Activated T-cell treated with anti-CD3 and anti-CD28 coated beads for 24 hours (primary cell): ENCODE data around the gene TMED9.
"Not testable (repeated sequence)": the region's sequence is repeated elsewhere in the genome, so short reads cannot be mapped to it uniquely, and the experiment has no call there.

Source experiments
- DNase-seq: peaks from one replicate; pipeline ENCODE4 v3.0.0-alpha.2; 2020; ENCODE audit warnings: low read depth

TMED9 gene

GRCh38 chr5:177592010-177592834 is at the start of gene TMED9:
TMED9 (plus strand) TSS chr5:177592203; CDS start chr5:177592215, 12 bp downstream.
- peak; percentile 87 for DNase-seq

GRCh38 chr5:177542816-177543465 is 49.1 kb upstream of the TMED9 start:
- DNase-seq = no peak

DNA sequence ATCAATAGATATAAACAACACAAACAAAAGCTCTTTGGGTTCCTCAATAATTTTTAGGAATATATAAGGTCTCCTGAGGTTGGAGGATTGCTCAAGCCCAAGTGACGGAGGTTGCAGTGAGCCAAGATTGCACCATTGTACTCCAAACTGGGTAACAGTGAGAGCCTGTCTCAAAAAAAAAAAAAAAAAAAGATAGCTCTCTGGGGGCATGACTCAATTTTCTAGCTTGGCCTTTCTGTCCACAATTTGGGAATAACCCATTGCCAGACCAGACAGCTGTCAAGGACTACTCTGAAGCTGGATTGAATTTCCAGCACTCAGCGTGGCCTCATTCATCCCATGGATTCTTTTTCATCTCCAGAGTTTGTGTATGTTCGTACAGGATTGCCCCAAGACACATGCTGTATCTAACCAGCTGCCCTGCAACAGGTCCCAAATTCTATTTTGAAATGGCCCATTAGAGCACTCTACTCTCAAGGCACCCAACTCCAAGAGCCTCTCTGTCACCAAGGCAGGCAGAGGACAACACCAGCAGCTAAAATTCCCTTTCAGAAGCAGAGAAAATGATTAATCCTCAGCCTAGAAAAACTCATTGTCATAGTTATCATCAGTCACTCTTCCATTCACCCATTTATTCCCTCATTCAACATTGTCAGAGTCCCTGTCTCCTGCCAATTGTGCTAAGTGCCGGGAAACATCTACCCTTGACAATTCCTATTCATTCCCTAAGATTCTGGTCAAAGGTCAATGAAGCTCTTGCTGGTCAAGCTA is 46.3 kb upstream of the TMED9 start:
- no peak for DNase-seq

DNA sequence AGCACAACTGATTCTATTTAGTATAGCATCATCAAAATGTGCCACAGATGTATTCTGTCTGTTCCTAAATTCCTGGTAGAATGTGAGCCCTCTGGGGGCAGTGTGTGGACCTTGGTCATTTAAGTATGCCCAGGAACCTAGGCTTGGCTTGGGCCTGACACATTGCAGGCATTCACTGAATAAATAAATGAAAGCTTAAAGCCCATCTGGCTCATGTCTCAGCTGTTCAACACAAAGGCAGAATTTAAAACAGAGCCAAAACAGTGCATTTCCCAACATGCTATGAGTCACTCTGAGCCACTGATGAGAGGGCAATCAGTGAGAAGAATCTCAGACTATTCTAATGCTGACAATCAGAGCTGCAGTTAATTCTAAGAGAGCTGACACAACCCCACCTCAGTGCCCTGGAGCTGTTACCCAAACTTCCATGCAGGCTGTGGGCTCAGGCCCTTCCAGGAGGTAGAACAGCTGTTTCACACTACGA is 45.7 kb upstream of the TMED9 start:
- no peak for DNase-seq

- no peak for DNase-seq
These were observed 44.3 kb upstream of the TMED9 start for GRCh38 chr5:177547736-177548135.

DNA sequence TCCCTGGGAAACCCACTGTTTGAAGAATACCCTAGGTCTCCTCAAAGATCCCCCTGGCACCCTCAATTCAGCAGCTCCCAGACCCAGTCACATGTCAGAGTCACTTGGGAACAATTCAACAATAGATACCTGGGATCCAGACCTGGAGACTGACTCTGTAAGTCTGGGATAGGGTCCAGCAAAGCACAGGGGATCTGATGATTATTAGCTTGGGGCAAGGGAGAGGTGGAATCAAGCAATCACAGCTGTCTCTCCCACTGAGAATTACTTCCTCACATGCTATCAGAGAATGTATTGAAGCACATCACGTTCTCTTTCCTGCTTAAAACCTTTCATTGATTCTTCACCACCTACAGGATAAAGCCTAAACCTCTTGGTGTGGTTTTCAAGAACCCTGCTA is 43.5 kb upstream of the TMED9 start:
- DNase-seq = no peak

GRCh38 chr5:177550122-177550521 is 41.9 kb upstream of the TMED9 start:
- no peak for DNase-seq

- no peak for DNase-seq
These were observed 39.1 kb upstream of the TMED9 start for GRCh38 chr5:177552839-177553455.

DNA sequence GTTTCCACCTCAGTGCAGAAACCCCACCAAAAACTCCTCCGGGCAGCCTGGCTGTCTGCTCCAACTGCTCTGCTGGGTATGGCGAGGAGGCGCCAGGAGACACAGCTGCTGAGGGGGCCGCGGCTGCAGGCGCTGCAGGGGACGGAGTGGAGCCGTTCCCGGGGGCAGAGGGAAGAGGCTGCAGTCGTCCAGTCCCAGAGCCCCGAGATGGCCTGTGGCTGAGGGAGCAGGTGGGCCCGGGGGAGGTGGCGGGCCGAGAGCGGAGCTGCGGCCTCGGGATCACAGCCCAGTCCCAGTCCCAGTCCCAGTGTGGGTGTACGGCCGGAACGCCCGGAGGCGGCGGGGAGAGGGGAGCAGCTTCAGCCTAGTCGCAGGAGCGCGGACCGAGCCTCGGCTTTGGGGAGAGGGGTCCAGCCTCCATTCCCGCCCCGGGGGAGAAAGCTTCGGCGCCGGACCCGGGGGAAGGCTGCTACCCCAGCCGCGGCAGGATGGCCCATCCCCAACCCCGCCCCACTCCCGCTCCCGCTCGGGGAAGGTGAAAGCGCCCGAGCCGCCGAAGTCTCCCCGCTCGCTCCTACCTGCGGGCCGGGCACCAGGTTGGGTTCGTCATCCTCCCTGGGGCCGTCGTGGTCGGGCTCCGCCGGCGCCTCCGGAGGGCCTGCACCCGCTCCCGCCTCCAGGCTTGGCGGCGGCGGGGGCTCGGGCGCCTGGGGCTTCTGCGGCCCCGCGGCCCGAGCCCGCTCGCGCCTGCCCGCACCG is 38.2 kb upstream of the TMED9 start:
- peak; percentile 16 for DNase-seq

- peak; percentile 94 for DNase-seq
These were observed 37.4 kb upstream of the TMED9 start, which contains the start of gene FAM193B for GRCh38 chr5:177554474-177555111. FAM193B (minus strand) TSS chr5:177554563; CDS start chr5:177554458, 105 bp downstream.

GRCh38 chr5:177555228-177555627 is 36.8 kb upstream of the TMED9 start:
- DNase-seq = no peak

- no peak for DNase-seq
These were observed 36.3 kb upstream of the TMED9 start for GRCh38 chr5:177555665-177556064.

DNA sequence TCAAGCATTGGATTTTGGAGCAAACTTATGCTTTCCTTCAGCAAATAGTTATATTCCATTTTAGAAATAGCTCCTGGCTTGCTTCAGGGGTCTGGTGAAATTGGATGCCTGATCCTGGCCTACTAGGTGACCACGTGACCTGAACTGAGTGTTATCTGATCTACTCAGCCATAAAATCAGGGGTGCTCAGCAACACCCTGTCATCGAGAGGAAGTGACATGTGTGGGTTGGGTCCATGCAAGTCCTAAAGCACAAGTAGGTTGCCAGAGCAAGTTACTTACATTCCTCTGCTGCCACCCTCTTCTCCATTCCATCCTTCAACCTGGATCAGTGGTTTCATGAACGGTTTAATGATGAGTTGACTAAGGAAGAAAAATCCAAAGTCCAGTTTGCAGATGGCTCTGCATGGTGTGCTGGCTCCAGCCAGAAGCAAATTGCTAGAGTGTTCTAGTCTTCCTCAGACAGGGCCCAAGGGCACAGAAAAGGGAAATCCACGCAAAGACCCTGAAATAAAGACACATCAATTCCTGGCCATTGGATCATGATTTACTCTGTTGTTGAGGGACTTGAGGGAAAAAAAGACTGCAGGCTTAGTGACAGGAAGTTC is 34.9 kb upstream of the TMED9 start:
- DNase-seq = no peak

GRCh38 chr5:177557796-177558195 is 34.2 kb upstream of the TMED9 start:
- DNase-seq = no peak

- DNase-seq = not testable (repeated sequence)
These were observed 32.5 kb upstream of the TMED9 start for GRCh38 chr5:177559446-177559941.

DNA sequence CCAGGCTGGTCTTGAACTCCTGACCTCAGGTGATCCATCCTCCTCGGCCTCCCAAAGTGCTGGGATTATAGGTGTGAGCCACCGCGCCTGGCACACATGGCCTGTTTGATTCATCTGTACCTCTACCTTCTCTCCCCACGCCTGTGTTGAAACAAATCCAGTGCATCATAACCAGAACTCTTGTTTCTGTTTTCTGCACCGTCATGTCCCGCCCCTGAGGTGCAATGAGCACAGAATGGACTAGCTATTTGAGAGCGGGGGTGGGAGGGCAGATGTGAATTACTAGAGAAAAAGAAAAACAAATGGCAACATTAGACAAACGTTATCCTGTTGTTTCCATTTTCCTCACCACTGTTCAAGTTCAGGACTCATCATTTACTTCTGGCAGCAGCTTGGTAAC is 27.0 kb upstream of the TMED9 start:
- DNase-seq = no peak

- DNase-seq = no peak
These were observed 23.7 kb upstream of the TMED9 start for GRCh38 chr5:177568326-177568725.

DNA sequence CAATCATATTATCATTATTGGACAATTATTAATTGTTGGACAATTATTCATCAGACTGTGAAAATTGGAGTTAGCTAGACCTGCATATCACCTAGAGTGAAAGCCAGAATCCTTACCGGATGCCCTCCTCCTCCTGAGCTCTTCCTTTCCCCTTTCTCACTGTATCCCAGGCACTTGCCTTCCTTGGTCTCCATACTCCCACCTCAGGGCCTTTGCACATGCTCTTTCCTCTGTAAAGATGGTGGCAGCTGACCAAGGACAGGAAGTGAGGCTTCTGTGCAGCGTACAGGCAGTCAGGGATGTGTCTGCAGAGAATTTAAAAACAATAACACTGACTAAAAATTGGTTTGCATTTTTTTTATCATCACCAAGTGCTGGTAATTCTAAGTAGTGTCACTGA is 22.1 kb upstream of the TMED9 start:
- DNase-seq = no peak

GRCh38 chr5:177575488-177575887 is 16.5 kb upstream of the TMED9 start:
- DNase-seq = no peak

DNA sequence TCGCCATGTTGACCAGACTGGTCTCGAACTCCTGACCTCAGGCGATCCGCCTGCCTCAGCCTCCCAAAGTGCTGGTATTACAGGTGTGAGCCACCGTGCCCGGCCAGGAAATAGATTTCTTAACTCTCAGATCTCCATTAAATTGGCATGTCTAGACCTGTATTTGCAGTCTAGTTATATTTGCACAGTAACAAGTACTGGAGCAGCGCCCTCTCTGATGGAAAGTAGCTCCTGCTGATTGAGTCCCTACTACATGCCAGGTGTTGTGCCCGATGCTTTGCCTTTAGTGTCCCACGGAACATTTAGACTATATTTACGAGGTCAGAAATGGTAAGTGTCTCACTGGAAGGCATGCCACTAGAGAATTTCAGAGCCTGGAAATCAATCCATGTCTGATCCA is 15.8 kb upstream of the TMED9 start:
- no peak for DNase-seq
